K562 (cell line): ENCODE measurements around the gene PCDH9. TPM values are rescaled to one million over a fixed set of nuclear protein-coding genes. Genes with fewer than 3 reads are reported as not detected.

ENCODE experiments used
- ATAC-seq: fragments of 200-7000 bp; cut with Tn5 transposase; 3 replicates; pipeline ENCODE4 v1.9.1; 2020; ENCODE audit warnings: moderate library complexity
- BruUV-seq: library from RNA; stranded (reverse); fragments of 400-500 nt; replicated peaks from 2 replicates; lab custom pipeline; 2021; lab: Mats Ljungman, UMichigan
- CTCF ChIA-PET: fragments of 300-600 bp; formaldehyde crosslinking; extraction: SDS; loops from one replicate; lab custom pipeline; 2021; ENCODE audit warnings: low intra/inter-chr PET ratio; lab: Yijun Ruan, JAX
- POLR2A ChIA-PET: fragments of 300-600, 350-650 bp; sonication (Branson Sonifier 250); formaldehyde crosslinking; extraction: SDS; loops from one replicate; lab custom pipeline; 2021; ENCODE audit warnings: antibody characterized with exemption, inconsistent platforms; lab: Yijun Ruan, JAX
- DNase-seq, 4 experiments: peaks; one replicate each; pipeline versions ENCODE4 v3.0.0 to v3.0.0-alpha.2; 2011 to 2018; ENCODE audit warnings: low spot score in 3 of 4, mixed read lengths in 3 of 4; ENCODE audit errors: extremely low read depth in 1 of 4
- FAIRE-seq: peaks from 2 replicates; lab custom pipeline; 2011; peaks lifted over from hg19 to GRCh38; lab: Jason Lieb, UNC
- H2AFZ ChIP-seq: 2 replicates; pipeline ENCODE4 v1.6.0; 2011; ENCODE audit warnings: low read depth, low read length, control low read depth, inconsistent platforms
- H3K27ac ChIP-seq: fragments of 200-600 bp; 3 replicates; pipeline ENCODE4 v1.8.0; 2011; ENCODE audit warnings: low read depth, mild to moderate bottlenecking, control low read depth, inconsistent platforms, low read length, moderate library complexity, mixed read lengths; ENCODE audit errors: extremely low read depth
- H3K27me3 ChIP-seq, 2 experiments: fragments of 300-600 bp in 1 of 2; 2 replicates in 1 of 2; 3 replicates in 1 of 2; pipeline versions ENCODE4 v1.6.0 to v1.8.0; 2011; ENCODE audit warnings: inconsistent platforms in 2 of 2, low read length in 2 of 2, mild to moderate bottlenecking in 1 of 2, mixed read lengths in 1 of 2, moderate library complexity in 1 of 2; ENCODE audit not compliant: control insufficient read depth in 2 of 2, insufficient read depth in 2 of 2
- H3K36me3 ChIP-seq: fragments of 300-600 bp; 3 replicates; pipeline ENCODE4 v1.8.0; 2011; ENCODE audit warnings: mild to moderate bottlenecking, low read length, inconsistent platforms; ENCODE audit not compliant: control insufficient read depth, insufficient read depth
- H3K4me1 ChIP-seq, 2 experiments: fragments of 200-600 bp in 1 of 2; replicated peaks in 1 of 2; 2 replicates in 1 of 2; 3 replicates in 1 of 2; pipeline versions ENCODE4 v1.5.1 to v1.8.0; 2011; ENCODE audit warnings: inconsistent platforms in 2 of 2, low read length in 2 of 2, mild to moderate bottlenecking in 1 of 2, mixed read lengths in 1 of 2, moderate library complexity in 1 of 2; ENCODE audit not compliant: control insufficient read depth in 2 of 2, insufficient read depth in 2 of 2
- H3K4me2 ChIP-seq: 2 replicates; pipeline ENCODE4 v1.6.1; 2011; ENCODE audit warnings: low read length, control low read depth, inconsistent platforms, mixed read lengths; ENCODE audit not compliant: insufficient read depth
- H3K4me3 ChIP-seq: fragments of 200-600 bp; sonication (generic), shearing (Covaris generic); 2 replicates; pipeline ENCODE4 v1.5.1; 2016; ENCODE audit warnings: control low read depth, inconsistent platforms
- H3K79me2 ChIP-seq: fragments of 200-600 bp; 3 replicates; pipeline ENCODE4 v1.8.0; 2011; ENCODE audit warnings: low read length, inconsistent platforms; ENCODE audit not compliant: control insufficient read depth, insufficient read depth
- H3K9ac ChIP-seq, 2 experiments: 2 replicates each; pipeline versions ENCODE4 v1.6.0 to v1.6.1; 2011; ENCODE audit warnings: low read depth in 2 of 2, low read length in 2 of 2, control low read depth in 1 of 2, inconsistent platforms in 1 of 2, mild to moderate bottlenecking in 1 of 2, mixed read lengths in 1 of 2; ENCODE audit not compliant: insufficient read depth in 1 of 2
- H3K9me1 ChIP-seq: one replicate; pipeline ENCODE4 v1.6.0; 2011; ENCODE audit warnings: inconsistent platforms, mild to moderate bottlenecking, low read length, moderate library complexity; ENCODE audit not compliant: control insufficient read depth, insufficient read depth
- H3K9me3 ChIP-seq: replicated peaks from 2 replicates; pipeline ENCODE4 v1.5.1; 2011; ENCODE audit warnings: low read depth, low read length, inconsistent platforms; ENCODE audit not compliant: control insufficient read depth, insufficient read depth
- H4K20me1 ChIP-seq: replicated peaks from 2 replicates; pipeline ENCODE4 v1.6.1; 2011; ENCODE audit warnings: low read length, inconsistent platforms, mixed read lengths; ENCODE audit not compliant: control insufficient read depth, insufficient read depth
- CBX1 ChIP-seq: sonication (generic); IDR thresholded peaks from 2 replicates; pipeline ENCODE4 v1.6.1; 2016; ENCODE audit warnings: antibody characterized with exemption, low read depth, mild to moderate bottlenecking
- E2F4 ChIP-seq: sonication (generic); formaldehyde crosslinking; IDR thresholded peaks from 2 replicates; pipeline ENCODE4 v1.8.0; 2022; ENCODE audit warnings: mild to moderate bottlenecking, low read depth, missing genetic modification reagents
- HOMEZ ChIP-seq: fragments of 250-450 bp; sonication (Bioruptor Pico); IDR thresholded peaks from 2 replicates; pipeline ENCODE4 v1.4.0; 2020; ENCODE audit warnings: mild to moderate bottlenecking, moderate library complexity
- KDM2B ChIP-seq: fragments of 250-450 bp; sonication (Bioruptor Pico); IDR thresholded peaks from 2 replicates; pipeline ENCODE4 v1.8.0; 2021; ENCODE audit warnings: mild to moderate bottlenecking, moderate library complexity
- MAZ ChIP-seq, 2 experiments: fragments of 450-650 bp in 1 of 2; sonication (generic) in 1 of 2; formaldehyde crosslinking; IDR thresholded peaks in 1 of 2; conservative IDR thresholded peaks in 1 of 2; 2 replicates each; pipeline versions ENCODE4 v1.4.0 to v1.5.0; 2020; ENCODE audit warnings: mild to moderate bottlenecking in 1 of 2, missing genetic modification reagents in 1 of 2
- RFX1 ChIP-seq: fragments of 450-650 bp; IDR thresholded peaks from 2 replicates; pipeline ENCODE4 v1.6.1; 2016; ENCODE audit warnings: mild to moderate bottlenecking, moderate library complexity
- RNF219 ChIP-seq: fragments of 250-450 bp; sonication (Bioruptor Pico); IDR thresholded peaks from 2 replicates; pipeline ENCODE4 v1.5.0; 2022; ENCODE audit warnings: mild to moderate bottlenecking
- TCF7L2 ChIP-seq: fragments of 150-350 bp; IDR thresholded peaks from 2 replicates; pipeline ENCODE4 v1.6.1; 2016; ENCODE audit warnings: low read depth, mild to moderate bottlenecking, low read length, moderate library complexity
- TGIF2 ChIP-seq: sonication (generic); formaldehyde crosslinking; IDR thresholded peaks from 2 replicates; pipeline ENCODE4 v1.8.1; 2022; ENCODE audit warnings: mild to moderate bottlenecking, missing genetic modification reagents, moderate library complexity
- ZBTB17 ChIP-seq: fragments of 450-650 bp; formaldehyde crosslinking; IDR thresholded peaks from 2 replicates; pipeline ENCODE4 v1.4.0; 2020; ENCODE audit warnings: mild to moderate bottlenecking
- ZNF24 ChIP-seq: fragments of 450-650 bp; IDR thresholded peaks from 2 replicates; pipeline ENCODE4 v1.6.1; 2016
- ZNF584 ChIP-seq: fragments of 200-800 bp; sonication (Bioruptor generic); IDR thresholded peaks from 2 replicates; pipeline ENCODE4 v1.6.1; 2016; ENCODE audit warnings: low read depth, mild to moderate bottlenecking, missing genetic modification characterization, missing compliant biosample characterization
- ZNF764 ChIP-seq: fragments of 250-450 bp; sonication (Bioruptor Pico); IDR thresholded peaks from 2 replicates; pipeline ENCODE4 v1.4.0; 2020; ENCODE audit warnings: low read depth, mild to moderate bottlenecking, moderate library complexity
- ZNF79 ChIP-seq: fragments of 250-450 bp; sonication (Bioruptor Pico); IDR thresholded peaks from 2 replicates; pipeline ENCODE4 v1.4.0; 2020; ENCODE audit warnings: low read depth, mild to moderate bottlenecking, moderate library complexity
- WGBS: fragments of 100-300 bp; shearing (Covaris generic); methylation state at CpG from one replicate; pipeline ENCODE4 v1.1.6; 2016; ENCODE audit warnings: low coverage, mixed read lengths; ENCODE audit not compliant: insufficient coverage; ENCODE audit errors: missing lambda C conversion rate; 5-methylcytosine and 5-hydroxymethylcytosine counted together
- in situ Hi-C: fragments of 300-500 bp; cut with MboI; formaldehyde crosslinking; loops from 4 replicates; pipeline ENCODE4 v1.15.0; 2018; ENCODE audit warnings: inconsistent platforms, mixed read lengths
- intact Hi-C: fragments of 100-400 bp; cut with micrococcal nuclease; formaldehyde crosslinking; loops from 2 replicates; pipeline ENCODE4 v1.14.2; 2022
- polyA plus RNA-seq, 8 experiments: library from polyadenylated mRNA; depleted of rRNA in 4 of 8; stranded (reverse) in 5 of 8; unstranded in 3 of 8; fragments of >200 nt; fragmentation: Nextera tagmentation in 2 of 8; fragmentation: Illumina TruSeq in 1 of 8; extraction: Ambion mirVana in 2 of 8; extraction: Trizol in 1 of 8; gene quantifications; 2 replicates each; pipeline versions ENCODE4 v1.2.1 to v1.2.3, GENCODE V29; 2011 to 2014; ENCODE audit warnings: inconsistent platforms in 1 of 8, missing spikeins in 1 of 8
- total RNA-seq, 7 experiments: library from RNA; depleted of rRNA in 6 of 7; stranded (reverse); fragments of >200 nt in 6 of 7; fragmentation: Illumina TruSeq in 2 of 7; extraction: Trizol in 2 of 7; gene quantifications; 2 replicates each; pipeline versions ENCODE4 v1.2.1 to v1.2.3, GENCODE V29; 2011 to 2021; ENCODE audit warnings: low replicate concordance in 1 of 7
- TF ChIP-seq, protein P1 (sequence below): fragments of 450-650 bp; formaldehyde crosslinking; IDR thresholded peaks from 2 replicates; pipeline ENCODE4 v1.4.0; 2020; ENCODE audit warnings: mild to moderate bottlenecking
- TF ChIP-seq, protein P2 (sequence below): sonication (generic); formaldehyde crosslinking; IDR thresholded peaks from 2 replicates; pipeline ENCODE4 v1.8.1; 2022; ENCODE audit warnings: missing genetic modification reagents

PCDH9 gene
- total and polyA plus RNA-seq, 9 of the 15 experiments (the other 6 are each of a cell fraction or from before 2014, with no cell fraction given): 1.1 to 6.7 (median 4.9) TPM

DNA sequence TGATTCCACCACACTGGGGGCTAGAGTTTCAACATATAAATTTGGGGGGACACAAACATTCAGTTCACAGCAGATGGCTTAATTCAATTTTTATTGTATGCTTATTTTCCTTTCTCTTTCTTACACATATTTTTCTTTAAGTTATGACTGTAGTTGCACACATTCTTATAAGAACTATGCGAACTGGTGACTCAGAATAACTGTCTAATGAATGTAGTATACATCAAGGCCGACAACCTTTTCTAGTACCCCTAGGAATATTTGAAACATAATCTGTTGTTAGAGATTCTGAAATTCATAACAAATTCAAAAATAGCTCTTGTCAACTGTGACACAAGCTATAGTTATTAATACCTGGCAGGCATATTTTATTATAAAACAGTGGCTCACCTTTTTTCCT is 695.6 kb downstream of the PCDH9 start:
- in situ Hi-C loops (no loop called here), intact Hi-C loops (no loop called here)
- H3K27me3 ChIP-seq: no peaks in the 10 kb centered on the region
- no peak overlapping the region for H3K4me2 ChIP-seq
- no peak overlapping the region for H3K4me3 ChIP-seq
- ChIA-PET POLR2A (no interaction called here), CTCF (no interaction called here)
- H3K27ac ChIP-seq: no peak overlapping the region
- no peaks in the 10 kb centered on the region for H4K20me1 ChIP-seq
- no peak for FAIRE-seq
- no peaks in the 10 kb centered on the region for H3K9me1 ChIP-seq
- H3K9ac ChIP-seq: no peak overlapping the region
- no peak for ATAC-seq
- no peaks in the 10 kb centered on the region for H3K36me3 ChIP-seq
- 65% methylated on average over 2 of the region's 2 CpGs for WGBS
- no peaks in the 10 kb centered on the region for H3K79me2 ChIP-seq
- BruUV-seq: no TSS peak
- no peak overlapping the region for H2AFZ ChIP-seq
- DNase-seq: no peak
- no peaks in the 10 kb centered on the region for H3K9me3 ChIP-seq
- no peaks in the 10 kb centered on the region for H3K4me1 ChIP-seq
- TF ChIP-seq ZBTB17 (CRISPR knock-in tag): no peak
- no peak for TF ChIP-seq TGIF2 (CRISPR knock-in tag)
- TF ChIP-seq MAZ (CRISPR knock-in tag; conservative IDR thresholded peaks at IDR 0.05 in 1 of 2, IDR thresholded peaks at IDR 0.05 in 1 of 2): no peak
- no peak for TF ChIP-seq ZNF24
- TF ChIP-seq CBX1: no peak
- TF ChIP-seq E2F4 (CRISPR knock-in tag): no peak
- no peak for TF ChIP-seq ZNF764 (CRISPR knock-in tag)
- TF ChIP-seq RFX1: no peak
- TF ChIP-seq ZNF79 (CRISPR knock-in tag): no peak
- no peak for TF ChIP-seq KDM2B (CRISPR knock-in tag)
- TF ChIP-seq ZNF584: no peak
- TF ChIP-seq, protein P1, sequence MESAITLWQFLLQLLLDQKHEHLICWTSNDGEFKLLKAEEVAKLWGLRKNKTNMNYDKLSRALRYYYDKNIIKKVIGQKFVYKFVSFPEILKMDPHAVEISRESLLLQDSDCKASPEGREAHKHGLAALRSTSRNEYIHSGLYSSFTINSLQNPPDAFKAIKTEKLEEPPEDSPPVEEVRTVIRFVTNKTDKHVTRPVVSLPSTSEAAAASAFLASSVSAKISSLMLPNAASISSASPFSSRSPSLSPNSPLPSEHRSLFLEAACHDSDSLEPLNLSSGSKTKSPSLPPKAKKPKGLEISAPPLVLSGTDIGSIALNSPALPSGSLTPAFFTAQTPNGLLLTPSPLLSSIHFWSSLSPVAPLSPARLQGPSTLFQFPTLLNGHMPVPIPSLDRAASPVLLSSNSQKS (CRISPR knock-in tag): no peak
- no peak for TF ChIP-seq RNF219
- no peak for TF ChIP-seq HOMEZ (CRISPR knock-in tag)
- TF ChIP-seq, protein P2, sequence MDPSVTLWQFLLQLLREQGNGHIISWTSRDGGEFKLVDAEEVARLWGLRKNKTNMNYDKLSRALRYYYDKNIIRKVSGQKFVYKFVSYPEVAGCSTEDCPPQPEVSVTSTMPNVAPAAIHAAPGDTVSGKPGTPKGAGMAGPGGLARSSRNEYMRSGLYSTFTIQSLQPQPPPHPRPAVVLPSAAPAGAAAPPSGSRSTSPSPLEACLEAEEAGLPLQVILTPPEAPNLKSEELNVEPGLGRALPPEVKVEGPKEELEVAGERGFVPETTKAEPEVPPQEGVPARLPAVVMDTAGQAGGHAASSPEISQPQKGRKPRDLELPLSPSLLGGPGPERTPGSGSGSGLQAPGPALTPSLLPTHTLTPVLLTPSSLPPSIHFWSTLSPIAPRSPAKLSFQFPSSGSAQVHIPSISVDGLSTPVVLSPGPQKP (CRISPR knock-in tag): no peak
- TF ChIP-seq TCF7L2: no peak
